Mucosa of gallbladder (tissue), 1 donor: ENCODE results near the gene NKAPD1. TPM values are rescaled to one million over a fixed set of nuclear protein-coding genes. Genes with fewer than 3 reads are reported as not detected.
A peak's percentile ranks its signal among the peaks of the same experiment; 100 is the strongest.
"Not testable (repeated sequence)": the region's sequence is repeated elsewhere in the genome, so short reads cannot be mapped to it uniquely, and the experiment has no call there.

ENCODE experiments used
- DNase-seq: peaks from one replicate; pipeline ENCODE4 v3.0.0-alpha.2; 2020; ENCODE audit warnings: low spot score
- total RNA-seq: library from RNA; stranded (reverse); gene quantifications from one replicate; pipeline ENCODE4 v1.2.1, GENCODE V29; 2021
- donor health status: DM: no; HTN: no; CAD: no.

NKAPD1 gene, protein sequence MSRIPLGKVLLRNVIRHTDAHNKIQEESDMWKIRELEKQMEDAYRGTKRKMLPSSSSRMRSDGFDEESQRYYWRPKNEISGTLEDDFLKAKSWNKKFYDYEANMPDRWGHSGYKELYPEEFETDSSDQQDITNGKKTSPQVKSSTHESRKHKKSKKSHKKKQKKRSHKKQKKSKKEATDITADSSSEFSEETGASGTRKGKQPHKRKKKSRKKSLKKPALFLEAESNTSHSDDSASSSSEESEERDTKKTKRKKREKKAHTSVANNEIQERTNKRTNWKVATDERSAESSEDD
- 19.4 TPM for total RNA-seq

DNA sequence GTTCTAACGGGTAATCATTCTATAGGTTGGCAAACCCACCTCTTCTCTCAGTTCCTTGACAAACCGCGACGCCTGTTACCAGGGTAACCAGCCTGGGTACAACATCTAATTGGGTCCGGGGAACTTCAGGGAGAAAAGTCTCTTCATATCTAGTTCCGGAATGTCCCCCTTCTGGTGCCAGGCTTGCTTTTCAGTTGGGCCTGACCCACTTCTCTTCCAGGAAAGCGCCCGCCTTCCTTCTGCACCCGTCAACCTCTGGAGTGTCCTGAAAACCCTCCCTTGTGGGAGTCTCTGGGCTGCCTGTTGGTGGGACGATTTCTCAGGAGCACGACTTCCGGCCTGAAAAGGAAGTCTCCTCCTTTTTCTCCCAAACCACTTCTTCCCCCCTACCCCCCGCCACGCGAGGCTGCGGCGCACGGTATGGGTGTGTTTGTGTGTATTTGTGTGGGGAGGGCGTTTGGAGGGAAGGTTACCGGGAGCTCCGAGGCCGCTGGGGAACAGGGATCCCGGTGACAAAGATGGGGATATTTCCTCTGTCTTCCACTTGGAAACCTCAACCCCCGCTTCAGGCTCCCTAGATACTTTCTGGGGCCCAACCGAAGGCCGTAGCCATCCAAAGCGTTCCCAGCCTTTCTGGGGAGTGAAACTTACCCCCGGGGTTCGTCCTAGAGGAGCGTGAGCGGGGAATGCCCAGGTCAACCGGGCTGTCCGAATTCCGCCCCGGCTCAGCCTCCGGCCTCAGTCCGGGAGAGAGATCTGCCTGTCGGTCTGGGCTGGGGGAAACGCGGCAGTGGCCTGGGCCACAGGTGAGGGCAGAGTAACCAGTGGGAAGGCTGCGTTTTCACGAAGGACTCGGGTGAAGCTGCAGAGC, at the start of gene NKAPD1, which contains the start of gene PIH1D2:
NKAPD1 (plus strand) TSS at position 359 of the 871 bp plus-strand sequence. CDS start 1,276 bp downstream, outside the sequence.
PIH1D2 (minus strand) TSS at position 77 of the 871 bp plus-strand sequence. CDS start 843 bp downstream, outside the sequence.
- peak; percentile 74 for DNase-seq

DNA sequence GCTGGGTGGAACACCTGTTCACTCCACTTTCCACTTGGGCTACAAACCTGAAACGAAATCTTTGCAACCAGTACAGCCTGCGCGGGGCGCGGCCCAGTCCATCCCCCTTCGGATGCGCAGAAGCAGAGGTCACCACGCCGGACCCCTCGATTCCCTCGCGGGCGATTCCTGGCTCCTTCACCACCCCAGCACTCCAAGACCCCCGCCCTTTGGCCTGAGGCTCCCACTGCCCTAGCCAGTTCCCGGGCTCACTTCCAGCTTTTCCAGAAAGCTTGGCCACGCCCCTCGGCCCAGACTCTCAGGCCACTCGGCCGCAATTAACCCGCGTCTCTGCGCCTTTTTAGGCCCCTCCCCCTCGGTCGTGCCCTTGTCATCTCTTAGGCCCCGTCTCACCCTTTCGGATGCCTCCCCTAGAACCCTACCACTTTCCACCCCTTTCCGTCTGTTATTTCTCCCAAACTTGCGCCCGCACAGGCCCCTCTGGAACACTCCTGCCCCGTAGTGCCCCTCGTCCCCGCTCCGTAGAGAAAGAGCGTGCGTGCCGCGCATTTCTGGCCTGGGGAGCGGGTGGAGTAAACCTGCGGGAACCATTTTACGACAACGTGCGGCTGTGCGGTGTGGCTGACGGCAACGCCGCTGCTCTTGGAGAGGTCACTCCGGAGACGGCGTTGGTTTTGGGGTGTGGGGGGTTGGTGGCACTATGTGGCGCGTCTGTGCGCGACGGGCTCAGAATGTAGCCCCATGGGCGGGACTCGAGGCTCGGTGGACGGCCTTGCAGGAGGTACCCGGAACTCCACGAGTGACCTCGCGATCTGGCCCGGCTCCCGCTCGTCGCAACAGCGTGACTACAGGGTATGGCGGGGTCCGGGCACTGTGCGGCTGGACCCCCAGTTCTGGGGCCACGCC, 49.1 kb upstream of the NKAPD1 start, which contains the start of gene DLAT:
DLAT (plus strand) TSS at position 636 of the 906 bp plus-strand sequence; CDS start at position 701, 65 bp downstream.
- DNase-seq = peak; percentile 84

DNA sequence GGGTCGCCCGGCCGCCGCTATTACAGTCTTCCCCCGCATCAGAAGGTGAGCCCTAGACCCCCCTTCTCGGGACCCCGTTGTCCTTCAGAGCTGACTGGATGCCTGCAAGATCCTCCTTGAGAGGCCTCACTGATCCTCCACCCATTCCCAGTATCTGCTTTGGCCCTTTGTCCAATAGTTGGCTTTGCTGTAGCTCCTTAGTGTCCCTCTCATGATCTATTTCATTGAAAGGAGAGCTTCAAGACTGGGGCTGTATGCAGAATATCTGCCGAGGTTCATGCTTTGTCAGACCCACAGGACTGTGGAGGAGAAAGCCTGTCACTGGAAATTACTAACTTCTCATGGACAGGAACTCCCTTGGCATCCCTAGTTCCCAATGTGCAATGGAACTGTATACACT, 48.4 kb upstream of the NKAPD1 start:
- DNase-seq = no peak

DNA sequence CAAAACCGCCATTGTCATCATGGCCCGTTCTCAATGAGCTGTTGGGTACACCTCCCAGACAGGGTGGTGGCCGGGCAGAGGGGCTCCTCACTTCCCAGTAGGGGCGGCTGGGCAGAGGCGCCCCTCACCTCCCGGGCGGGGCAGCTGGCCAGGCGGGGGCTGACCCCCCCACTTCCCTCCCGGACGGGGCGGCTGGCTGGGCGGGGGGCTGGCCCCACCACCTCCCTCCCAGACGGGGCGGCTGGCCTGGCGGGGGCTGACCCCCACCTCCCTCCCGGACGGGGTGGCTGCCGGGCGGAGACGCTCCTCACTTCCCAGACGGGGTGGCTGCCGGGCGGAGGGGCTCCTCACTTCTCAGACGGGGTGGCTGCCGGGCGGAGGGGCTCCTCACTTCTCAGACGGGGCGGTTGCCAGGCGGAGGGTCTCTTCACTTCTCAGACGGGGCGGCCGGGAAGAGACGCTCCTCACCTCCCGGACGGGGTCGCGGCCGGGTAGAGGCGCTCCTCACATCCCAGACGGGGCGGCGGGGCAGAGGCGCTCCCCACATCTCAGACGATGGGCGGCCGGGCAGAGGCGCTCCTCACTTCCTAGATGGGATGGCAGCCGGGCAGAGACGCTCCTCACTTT, 47.2 kb upstream of the NKAPD1 start:
- DNase-seq = not testable (repeated sequence)

DNA sequence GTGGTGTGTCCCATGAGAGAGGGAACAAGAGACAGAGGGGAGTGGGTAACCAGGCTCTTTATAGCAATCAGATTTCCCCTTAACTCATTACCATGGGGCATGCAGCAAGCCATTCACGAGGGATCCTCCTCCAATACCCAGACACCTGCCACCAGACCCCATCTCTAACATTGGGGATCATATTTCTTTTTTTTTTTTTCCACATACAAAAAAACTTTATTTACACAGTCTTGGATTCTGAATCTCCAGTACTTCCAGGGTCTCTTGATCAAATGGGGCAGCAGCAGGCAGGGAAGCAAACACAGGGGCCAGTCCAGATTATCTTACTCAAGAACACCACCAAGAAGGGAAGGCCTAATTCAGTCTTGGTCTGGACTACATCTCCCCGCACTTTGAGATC, 44.6 kb upstream of the NKAPD1 start:
- no peak for DNase-seq

DNA sequence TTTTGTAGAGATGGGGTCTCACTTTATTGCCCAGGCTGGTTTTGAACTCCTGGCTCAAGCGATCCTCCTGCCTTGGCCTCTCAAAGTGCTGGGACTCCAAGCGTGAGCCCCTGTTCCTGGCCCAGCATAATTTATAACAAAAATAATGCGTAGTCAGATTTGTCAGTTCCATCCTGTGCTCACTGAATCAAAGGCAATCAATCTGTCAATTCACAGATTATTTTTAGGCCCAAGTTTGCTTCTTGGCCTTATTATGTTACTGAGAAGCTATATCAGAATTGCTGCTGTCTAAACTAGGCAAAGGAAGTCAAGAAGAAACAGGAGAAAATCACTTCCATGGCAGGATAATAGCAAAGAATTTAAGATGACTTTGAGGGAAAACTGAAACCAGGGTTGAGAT, 40.2 kb upstream of the NKAPD1 start:
- DNase-seq = no peak

DNA sequence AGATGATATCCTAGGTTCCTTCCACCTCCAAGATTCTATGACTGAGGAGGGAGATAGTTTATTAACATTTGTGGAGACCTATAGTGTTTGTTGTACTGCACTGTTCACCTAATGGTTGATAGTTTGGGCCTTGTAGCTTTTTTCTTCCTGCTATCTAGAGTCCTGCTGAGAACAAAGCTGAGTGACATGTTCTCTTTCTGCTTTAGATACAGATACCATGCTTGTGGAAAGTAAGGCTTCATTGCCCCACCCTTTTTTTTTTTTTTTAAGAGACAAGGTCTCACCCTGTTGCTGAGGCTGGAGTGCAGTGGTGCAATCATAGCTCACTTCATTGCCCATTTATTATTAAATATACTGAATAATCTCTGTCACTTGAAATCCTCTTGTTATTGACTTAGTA, 36.6 kb upstream of the NKAPD1 start:
- no peak for DNase-seq

DNA sequence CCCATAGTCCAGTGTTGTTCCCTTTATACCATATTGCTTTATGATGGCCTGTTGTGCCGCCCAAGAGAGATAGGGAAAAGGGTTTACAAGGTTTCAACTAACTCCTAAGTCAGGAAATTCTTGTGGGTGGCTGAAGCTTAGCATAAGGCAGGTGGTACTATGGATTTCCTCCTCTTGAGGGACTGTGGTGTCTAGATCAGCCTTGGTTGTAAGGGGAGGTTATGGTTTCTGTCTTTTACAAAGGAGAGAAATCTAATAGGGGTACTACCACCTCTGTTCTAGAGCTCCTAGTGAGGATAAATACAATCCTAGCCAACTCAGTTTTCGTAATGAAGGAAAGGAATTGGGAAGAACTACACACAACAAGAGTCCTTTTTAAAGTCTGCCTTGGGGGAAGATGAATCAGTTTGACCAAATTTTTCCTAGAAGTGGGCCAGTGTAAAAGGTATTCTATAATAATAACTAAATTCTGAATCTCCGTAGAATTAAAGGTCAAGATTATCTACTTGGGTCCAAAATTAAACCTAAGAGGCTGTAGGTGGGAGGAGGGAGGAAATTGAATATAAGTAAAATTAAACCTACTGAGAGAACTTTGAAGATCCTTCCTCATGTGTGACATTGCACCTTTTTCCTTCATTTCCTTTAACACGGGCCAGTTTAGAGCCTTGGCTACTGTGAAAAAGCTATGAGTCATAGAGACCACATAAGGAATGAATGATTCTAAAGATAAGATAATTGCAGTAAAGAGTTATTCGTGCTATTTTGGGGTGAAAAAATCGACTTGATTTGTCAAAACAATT, 31.7 kb upstream of the NKAPD1 start:
- DNase-seq = no peak

DNA sequence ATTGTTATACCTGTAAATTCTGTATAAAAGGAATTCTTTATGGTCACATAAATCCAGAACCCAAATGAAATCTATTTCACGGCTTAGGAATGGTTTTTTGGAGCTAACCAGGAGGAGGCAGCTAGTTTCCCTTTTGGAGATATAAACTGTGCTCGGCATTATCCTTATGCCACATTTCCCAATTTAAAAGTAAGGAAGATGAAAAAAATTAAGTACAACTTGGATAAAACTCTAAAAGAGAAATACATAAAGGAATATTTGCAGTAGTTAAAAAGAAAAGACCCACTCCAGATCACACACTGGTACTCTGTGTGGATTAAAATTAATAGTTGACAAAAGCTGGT, 31.2 kb upstream of the NKAPD1 start:
- DNase-seq = no peak

DNA sequence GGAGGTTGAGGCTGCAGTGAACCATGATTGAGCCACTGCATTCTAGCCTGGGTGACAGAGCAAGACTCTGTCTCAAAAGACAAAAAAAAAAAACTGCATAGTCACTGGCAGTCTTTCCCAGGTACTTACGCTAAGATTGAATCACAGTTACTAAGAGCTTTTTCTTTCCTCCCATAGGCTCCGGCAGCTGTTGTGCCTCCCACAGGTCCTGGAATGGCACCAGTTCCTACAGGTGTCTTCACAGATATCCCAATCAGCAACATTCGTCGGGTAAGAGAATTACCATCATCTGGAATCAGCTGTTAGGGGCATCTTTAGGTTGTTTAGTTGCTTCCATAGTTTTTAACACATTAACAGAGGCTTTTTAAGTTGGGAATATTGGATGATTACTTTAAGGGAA, 29.1 kb upstream of the NKAPD1 start:
- no peak for DNase-seq

DNA sequence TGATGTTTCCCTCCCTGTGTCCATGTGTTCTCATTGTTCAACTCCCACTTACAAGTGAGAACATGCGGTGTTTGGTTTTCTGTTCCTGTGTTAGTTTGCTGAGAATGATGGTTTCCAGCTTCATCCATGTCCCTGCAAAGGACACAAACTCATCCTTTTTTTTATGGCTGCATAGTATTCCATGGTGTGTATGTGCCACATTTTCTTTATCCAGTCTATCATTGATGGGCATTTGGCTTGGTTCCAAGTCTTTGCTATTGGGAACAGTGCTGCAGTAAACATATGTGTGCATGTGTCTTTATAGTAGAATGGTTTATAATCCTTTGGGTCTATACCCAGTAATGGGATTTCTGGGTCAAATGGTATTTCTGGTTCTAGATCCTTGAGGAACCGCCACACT, 27.5 kb upstream of the NKAPD1 start:
- DNase-seq = not testable (repeated sequence)

DNA sequence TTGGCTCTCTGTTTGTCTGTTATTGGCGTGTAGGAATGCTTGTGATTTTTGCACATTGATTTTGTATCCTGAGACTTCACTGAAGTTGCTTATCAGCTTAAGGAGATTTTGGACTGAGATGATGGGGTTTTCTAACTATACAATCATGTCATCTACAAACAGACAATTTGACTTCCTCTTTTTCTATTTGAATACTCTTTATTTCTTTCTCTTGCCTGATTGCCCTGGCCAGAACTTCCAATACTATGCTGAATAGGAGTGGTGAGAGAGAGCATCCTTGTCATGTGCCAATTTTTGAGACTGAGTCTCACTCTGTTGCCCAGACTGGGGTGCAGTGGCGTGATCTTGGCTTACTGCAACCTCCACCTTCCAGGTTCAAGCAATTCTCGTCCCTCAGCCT, 25.8 kb upstream of the NKAPD1 start:
- not testable (repeated sequence) for DNase-seq

DNA sequence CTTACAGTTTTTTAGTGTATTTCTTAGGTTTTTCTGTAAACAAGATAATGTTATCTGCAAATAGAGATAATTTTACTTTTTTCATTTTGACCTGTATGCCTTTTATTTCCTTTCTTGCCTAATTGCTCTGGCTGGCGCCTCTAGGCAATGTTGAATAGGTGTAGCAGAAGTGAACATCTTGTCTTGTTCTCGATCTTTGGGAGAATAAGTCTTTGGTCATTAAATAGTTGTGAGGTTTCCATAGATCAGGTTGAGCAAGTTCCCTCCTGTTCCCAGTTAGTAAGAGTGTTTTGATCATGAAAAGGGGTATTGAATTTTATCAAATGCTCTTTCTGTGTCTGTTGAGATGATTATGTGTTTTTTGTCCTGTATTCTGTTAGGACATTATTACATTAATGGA, 24.3 kb upstream of the NKAPD1 start:
- no peak for DNase-seq

DNA sequence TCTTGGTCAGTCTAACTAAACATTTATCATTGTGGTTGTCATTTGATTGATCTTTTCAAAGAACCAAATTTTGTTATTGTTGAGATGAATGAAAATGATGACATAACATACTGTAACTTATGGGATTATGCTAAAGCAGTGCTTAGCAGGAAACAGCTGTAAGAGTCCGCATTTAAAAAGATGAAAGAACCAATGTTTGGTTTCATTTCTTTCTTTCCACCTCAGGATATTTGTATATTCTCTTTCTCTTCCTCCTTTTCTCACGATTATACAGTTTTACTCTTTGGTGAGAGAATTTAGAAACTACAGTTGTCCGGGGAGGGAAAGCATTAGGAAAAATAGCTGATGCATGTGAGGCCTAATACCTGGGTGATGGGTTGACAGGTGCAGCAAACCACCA, 23.4 kb upstream of the NKAPD1 start:
- no peak for DNase-seq

DNA sequence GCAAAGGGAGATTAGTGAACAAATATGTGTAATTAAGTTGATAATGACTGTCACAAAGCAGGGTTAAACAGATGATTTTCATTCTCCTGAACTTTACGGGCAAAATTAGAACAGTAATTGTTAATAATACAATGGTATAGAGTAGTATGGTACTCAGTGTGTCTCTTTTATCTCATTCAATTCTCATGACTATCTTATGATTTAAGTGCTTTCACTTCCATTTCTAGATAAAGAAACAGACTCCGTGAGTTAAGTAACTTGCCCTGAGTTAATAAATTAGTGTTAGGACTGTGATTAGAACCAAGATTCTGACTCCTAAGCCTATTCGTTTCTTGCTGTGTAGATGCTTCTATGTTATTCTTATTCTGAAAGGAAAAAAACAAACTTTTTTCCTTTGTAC, 22.3 kb upstream of the NKAPD1 start:
- no peak for DNase-seq

DNA sequence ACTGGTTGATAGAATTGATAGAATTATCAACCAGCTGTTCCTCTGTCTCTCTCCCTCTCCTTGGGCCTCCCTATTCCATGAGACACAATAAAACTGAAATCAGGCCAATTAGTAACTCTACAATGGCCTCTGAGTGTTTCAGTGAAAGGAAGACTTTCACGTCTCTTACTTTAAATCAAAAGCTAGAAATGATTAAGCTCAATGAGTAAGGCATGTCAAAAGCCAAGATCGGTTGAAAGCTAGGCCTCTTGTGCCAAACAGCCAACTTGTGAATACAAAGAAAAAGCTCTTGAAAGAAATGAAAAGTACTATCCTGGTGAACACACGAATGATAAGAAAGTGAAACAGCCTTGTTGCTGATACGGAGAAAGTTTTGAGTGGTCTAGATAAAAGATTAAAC, 16.9 kb upstream of the NKAPD1 start:
- DNase-seq = no peak

DNA sequence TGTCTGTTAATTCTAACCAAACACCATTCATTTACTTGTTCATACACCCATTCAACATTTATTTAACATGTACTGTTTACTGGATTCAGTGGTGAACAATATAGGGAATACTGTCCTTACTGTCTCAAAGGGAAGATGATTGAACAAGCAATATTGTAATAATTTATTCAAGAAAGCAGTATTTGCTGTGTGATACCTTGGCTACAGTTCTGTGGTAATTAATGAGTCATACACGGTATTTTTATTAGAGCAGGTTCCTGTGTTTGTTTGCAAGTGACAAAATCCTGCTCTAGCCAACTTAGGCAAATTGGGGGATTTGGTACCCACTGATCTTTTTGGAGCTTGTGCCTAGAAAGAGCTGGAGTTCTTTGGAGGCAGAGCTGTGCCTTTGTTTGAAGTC, 16.0 kb upstream of the NKAPD1 start:
- no peak for DNase-seq

DNA sequence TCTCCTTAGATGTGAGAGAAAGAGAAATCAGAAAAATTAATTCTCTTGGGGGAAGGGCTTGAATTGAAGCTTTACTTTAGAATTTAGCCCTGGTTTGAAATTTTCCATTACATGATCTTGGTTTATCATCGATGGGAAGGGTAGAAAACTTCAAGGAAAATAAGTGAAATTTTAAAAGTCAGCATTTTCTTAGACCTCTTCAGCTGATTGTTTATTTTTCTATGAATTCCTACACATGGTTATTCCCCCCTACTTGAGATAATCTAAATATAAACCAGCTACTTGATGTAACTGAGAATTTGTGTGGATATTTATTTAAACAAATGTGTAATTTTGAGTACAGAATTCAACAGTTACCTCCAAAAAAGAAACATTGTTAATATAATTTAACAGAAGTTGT, 11.2 kb upstream of the NKAPD1 start:
- DNase-seq = no peak

DNA sequence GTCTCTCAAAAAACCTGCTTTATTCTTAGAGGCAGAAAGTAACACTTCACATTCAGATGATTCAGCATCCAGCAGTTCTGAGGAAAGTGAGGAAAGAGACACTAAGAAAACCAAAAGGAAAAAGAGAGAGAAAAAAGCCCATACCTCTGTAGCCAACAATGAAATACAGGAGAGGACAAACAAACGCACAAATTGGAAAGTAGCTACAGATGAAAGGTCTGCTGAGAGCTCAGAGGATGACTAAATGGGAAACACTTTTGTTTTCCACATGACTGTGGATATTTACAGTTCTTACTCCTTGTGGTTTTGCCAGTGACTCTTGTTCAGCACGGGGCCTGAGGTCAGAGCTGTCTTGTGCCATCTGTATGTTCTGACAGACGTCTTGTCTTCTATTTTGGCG, 8.6 kb downstream of the NKAPD1 start:
- no peak for DNase-seq

DNA sequence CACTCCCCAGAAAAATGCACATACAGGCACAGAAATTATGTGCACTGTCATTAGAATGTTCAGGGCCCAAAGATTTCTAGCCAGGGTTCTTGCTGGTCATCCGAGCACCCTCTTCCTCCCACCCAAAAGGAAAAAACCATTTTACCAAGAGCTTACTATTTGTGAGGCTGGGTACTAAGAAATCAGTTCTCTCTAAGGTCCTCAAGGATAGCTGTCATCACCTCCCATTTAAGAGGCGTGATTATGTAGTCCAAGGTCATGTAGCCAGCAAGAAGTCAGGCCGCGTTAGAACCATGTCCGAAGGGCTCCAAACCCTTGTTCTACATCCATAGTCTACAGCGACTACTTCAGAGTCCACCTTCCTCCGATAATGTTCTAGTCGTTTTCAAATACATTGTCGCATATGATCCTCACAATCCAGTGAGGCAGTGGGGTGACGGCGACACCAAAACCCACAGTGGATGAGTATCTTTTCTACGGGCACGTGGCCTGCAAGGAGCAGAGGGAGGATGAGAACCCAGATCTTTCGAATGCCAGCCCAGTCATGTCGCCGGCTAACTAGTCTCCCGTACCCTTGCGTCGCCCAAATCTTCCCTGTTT, 11.8 kb downstream of the NKAPD1 start:
- no peak for DNase-seq
